ENCODE data around the gene PC. TPM values are rescaled to one million over a fixed set of nuclear protein-coding genes. Genes with fewer than 3 reads are reported as not detected.
"Not testable (repeated sequence)": the region's sequence is repeated elsewhere in the genome, so short reads cannot be mapped to it uniquely, and the experiment has no call there.

Gene PC
- total RNA-seq, 6 donors from 2014 or later, result 5.0 to 49.9 (median 20.9) TPM

DNA sequence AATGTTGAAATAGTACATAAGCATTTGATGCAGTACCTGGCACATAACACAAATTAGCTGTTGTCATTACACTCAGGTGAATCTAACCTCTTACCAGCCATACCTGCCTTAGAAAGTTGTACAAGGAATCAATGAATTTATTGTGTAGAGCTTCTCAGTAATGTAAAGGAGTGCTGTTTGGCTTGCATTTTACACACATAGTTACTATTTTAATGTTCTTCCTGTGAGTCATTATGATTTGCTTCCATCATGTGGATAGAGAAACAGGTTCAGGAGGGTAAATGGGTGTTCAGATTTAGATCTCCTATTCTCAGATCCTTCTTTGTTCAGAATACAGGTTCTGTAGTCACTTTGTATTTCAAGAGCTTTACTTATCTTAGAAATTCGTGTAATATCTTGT is 142.5 kb downstream of the PC start:
- Histone ChIP-seq H3K36me3 (no peaks in the 10 kb centered on the region), H3K27ac (no peak overlapping the region), H3K4me3 (no peak overlapping the region), H3K4me1 (no peaks in the 10 kb centered on the region), H3K27me3 (no peaks in the 10 kb centered on the region), H3K9me3 (no peaks in the 10 kb centered on the region)
- TF ChIP-seq, protein P1, sequence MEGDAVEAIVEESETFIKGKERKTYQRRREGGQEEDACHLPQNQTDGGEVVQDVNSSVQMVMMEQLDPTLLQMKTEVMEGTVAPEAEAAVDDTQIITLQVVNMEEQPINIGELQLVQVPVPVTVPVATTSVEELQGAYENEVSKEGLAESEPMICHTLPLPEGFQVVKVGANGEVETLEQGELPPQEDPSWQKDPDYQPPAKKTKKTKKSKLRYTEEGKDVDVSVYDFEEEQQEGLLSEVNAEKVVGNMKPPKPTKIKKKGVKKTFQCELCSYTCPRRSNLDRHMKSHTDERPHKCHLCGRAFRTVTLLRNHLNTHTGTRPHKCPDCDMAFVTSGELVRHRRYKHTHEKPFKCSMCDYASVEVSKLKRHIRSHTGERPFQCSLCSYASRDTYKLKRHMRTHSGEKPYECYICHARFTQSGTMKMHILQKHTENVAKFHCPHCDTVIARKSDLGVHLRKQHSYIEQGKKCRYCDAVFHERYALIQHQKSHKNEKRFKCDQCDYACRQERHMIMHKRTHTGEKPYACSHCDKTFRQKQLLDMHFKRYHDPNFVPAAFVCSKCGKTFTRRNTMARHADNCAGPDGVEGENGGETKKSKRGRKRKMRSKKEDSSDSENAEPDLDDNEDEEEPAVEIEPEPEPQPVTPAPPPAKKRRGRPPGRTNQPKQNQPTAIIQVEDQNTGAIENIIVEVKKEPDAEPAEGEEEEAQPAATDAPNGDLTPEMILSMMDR (IDR thresholded peaks at IDR 0.05), result no peak
- TF ChIP-seq POLR2A (IDR thresholded peaks at IDR 0.05) (no peak), POLR2AphosphoS5 (IDR thresholded peaks at IDR 0.05) (no peak), EP300 (IDR thresholded peaks at IDR 0.05) (no peak)
- 73 to 77% methylated on average over 1 of the region's 1 CpG for WGBS, 2 donors
- DNase-seq, result no peak
- no peak for ATAC-seq (ENCODE audit: low FRiP score in 2 of 2)

DNA sequence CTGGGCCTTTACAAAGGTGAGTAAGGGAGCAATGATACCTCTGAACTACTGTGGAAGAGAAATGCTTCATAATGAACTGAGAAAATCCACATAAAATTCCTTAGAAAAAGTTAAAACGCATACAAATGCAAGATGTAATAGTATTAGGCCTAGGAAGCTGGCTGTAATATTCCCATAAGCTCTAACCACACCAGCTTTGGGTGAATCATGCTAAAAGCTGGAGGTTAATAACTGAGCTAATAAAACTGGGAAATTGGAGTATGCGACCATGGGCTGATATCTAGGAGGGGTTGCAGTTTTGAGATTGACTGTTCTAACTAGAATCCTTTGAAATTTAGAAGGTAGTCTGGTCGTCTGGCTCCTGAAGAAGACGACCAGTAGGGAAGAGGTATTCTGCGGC is 143.5 kb downstream of the PC start:
- 91 to 93% methylated on average over 5 of the region's 5 CpGs for WGBS, 2 donors
- H3K4me3 ChIP-seq, result no peak overlapping the region

DNA sequence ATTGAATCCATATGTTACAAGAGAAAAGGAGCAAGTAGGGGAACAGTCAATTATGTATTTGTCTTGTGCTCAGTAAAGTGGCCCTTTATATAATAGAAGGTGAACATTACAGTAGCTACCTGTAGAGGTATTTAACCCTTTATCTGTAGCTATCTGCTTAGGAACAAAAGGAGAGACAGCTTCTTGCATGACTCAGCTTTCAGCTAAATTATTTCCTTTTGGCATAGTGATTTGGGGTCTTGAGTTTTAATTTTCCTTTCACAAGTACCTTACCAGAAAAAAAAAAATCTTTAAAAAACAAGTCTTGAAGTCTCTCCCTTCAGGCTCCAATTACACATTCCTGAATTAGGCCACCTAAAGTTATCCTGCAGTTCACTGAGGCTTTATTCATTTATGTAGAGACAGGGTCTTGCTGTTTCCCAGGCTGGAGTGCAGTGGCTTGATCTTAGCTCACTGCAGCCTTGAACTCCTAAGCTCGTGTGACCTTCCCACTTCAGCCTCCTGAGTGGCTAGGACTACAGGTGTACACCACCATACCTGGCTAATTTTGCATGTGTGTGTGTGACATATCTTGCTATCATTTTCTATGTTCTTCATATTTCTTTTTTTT is 147.5 kb downstream of the PC start:
- DNase-seq, result no peak
- TF ChIP-seq, protein P1 (IDR thresholded peaks at IDR 0.05), result no peak
- H3K4me3 ChIP-seq, result no peak overlapping the region
- H3K36me3 ChIP-seq, result no peaks in the 10 kb centered on the region
- no peaks in the 10 kb centered on the region for H3K9me3 ChIP-seq
- no peak for ATAC-seq (ENCODE audit: low FRiP score in 2 of 2)
- no peak overlapping the region for H3K27ac ChIP-seq
- no peaks in the 10 kb centered on the region for H3K4me1 ChIP-seq
- 85 to 100% methylated on average over 1 of the region's 1 CpG for WGBS, 2 donors
- no peaks in the 10 kb centered on the region for H3K27me3 ChIP-seq

More for the DNA sequence above, 143.5 kb downstream of the PC start:
- ATAC-seq (ENCODE audit: low FRiP score in 2 of 2) (no peak), DNase-seq (no peak)
- Histone ChIP-seq H3K27ac (no peak overlapping the region), H3K4me1 (no peaks in the 10 kb centered on the region), H3K27me3 (no peaks in the 10 kb centered on the region), H3K36me3 (no peaks in the 10 kb centered on the region), H3K9me3 (no peaks in the 10 kb centered on the region)
- TF ChIP-seq POLR2A (IDR thresholded peaks at IDR 0.05) (no peak), POLR2AphosphoS5 (IDR thresholded peaks at IDR 0.05) (no peak), EP300 (IDR thresholded peaks at IDR 0.05) (no peak)
- TF ChIP-seq, protein P1 (IDR thresholded peaks at IDR 0.05), result no peak

DNA sequence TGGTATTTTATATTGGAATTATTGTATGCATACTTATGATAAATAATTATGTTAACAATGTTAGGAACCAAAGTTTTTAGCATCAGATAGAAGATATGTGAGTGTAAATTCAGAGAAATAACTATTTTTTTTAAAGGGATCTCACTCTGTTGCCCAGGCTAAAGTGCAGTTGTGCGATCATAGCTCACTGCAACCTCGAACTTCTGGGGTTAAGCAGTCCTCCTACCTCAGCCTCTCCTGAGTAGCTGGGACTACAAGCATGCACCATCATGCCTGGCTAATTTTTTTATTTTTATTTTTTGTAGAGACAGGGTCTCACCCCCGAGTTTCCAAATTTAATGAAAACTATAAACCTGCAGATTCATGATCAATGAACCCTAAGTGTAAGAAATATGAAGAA is 148.6 kb downstream of the PC start:
- DNase-seq, result no peak
- no peaks in the 10 kb centered on the region for H3K9me3 ChIP-seq
- WGBS, 2 donors, result 92 to 93% methylated on average over 3 of the region's 3 CpGs
- no peaks in the 10 kb centered on the region for H3K4me1 ChIP-seq
- H3K27ac ChIP-seq, result no peak overlapping the region
- no peaks in the 10 kb centered on the region for H3K36me3 ChIP-seq
- no peaks in the 10 kb centered on the region for H3K27me3 ChIP-seq
- ATAC-seq (ENCODE audit: low FRiP score in 2 of 2), result no peak
- H3K4me3 ChIP-seq, result no peak overlapping the region
- TF ChIP-seq POLR2AphosphoS5 (IDR thresholded peaks at IDR 0.05), result no peak
- TF ChIP-seq, protein P1 (IDR thresholded peaks at IDR 0.05), result no peak
- TF ChIP-seq POLR2A (IDR thresholded peaks at IDR 0.05), result no peak
- TF ChIP-seq EP300 (IDR thresholded peaks at IDR 0.05), result no peak

DNA sequence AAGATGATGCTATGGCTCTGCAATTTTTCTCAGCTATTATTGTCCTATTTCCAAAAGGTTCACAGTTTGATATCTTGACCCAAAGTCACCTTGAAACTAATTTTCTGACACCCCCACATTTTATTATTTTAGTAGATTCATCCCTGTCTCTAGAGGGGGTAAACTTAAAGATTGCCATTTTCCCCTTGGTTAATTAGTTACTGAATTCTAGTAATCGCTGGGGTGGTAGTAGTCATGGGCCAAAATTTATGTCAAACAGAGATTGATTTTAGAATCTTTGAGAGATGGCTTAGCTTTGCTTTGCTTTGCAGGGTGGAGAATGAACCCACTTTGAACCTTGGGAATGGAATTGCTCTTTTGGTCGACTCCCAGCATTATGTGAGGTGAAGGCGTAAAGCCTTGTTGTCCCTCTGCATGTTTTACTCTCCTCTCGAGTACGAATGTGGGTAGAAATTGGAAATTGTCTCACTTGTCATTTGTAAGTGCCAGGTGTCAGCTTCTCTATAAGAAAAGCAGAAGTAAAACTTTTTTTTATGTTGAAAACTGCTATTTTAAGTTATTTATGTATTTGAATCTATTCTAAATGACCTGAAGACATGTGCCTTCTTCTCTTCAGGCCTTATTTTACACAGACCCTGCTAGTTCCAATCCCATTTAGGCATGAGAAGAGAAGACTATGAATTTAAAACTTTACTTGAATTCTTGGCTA is 157.3 kb downstream of the PC start:
- no peak for ATAC-seq (ENCODE audit: low FRiP score in 2 of 2)
- no peak for DNase-seq
- 83 to 86% methylated on average over 5 of the region's 5 CpGs for WGBS, 2 donors
- no peak for TF ChIP-seq POLR2AphosphoS5 (IDR thresholded peaks at IDR 0.05)
- no peak for TF ChIP-seq EP300 (IDR thresholded peaks at IDR 0.05)
- TF ChIP-seq POLR2A (IDR thresholded peaks at IDR 0.05), result no peak
- TF ChIP-seq, protein P1 (IDR thresholded peaks at IDR 0.05), result no peak
- H3K4me1 ChIP-seq, result no peaks in the 10 kb centered on the region
- H3K27ac ChIP-seq, result no peak overlapping the region
- no peaks in the 10 kb centered on the region for H3K27me3 ChIP-seq
- H3K4me3 ChIP-seq, result no peak overlapping the region
- H3K36me3 ChIP-seq, result no peaks in the 10 kb centered on the region
- no peaks in the 10 kb centered on the region for H3K9me3 ChIP-seq

DNA sequence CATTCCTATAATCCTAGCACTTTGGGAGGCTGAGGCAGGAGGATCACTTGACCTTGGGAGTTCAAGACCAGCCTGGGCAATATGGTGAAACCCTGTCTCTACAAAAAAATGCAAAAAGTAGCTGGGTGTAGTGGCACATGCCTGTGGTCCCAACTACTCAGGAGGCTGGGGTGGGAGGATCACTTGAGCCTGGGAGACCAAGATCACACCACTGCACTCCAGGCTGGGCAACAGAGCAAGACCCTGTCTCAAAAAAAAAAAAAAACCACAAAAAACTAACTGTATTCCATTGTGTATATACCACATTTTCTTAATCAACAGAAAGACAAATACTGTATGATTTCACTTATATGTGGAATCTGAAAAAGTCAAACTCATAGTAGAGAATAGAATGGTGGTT is 158.4 kb downstream of the PC start:
- H3K27me3 ChIP-seq; H3K27ac ChIP-seq; H3K4me1 ChIP-seq; H3K9me3 ChIP-seq; H3K4me3 ChIP-seq; ATAC-seq (ENCODE audit: low FRiP score in 2 of 2); H3K36me3 ChIP-seq; DNase-seq: not testable (repeated sequence)
